HCT116 (cell line): ENCODE results near the gene RNF13. TPM values are rescaled to one million over a fixed set of nuclear protein-coding genes. Genes with fewer than 3 reads are reported as not detected.

Experiments used
- ATAC-seq: fragments of 200-7000 bp; cut with Tn5 transposase; 2 replicates; pipeline ENCODE4 v1.9.1; 2020; ENCODE audit warnings: mild to moderate bottlenecking, moderate library complexity
- BruUV-seq: library from RNA; stranded (reverse); fragments of 400-500 nt; replicated peaks from 2 replicates; lab custom pipeline; 2021; lab: Mats Ljungman, UMichigan
- CTCF ChIA-PET: fragments of 300-600 bp; sonication (Branson Sonifier 250); formaldehyde crosslinking; loops from one replicate; lab custom pipeline; 2021; ENCODE audit warnings: antibody characterized with exemption; lab: Charles Lee
- POLR2A ChIA-PET: fragments of 300-600, 350-600 bp; sonication (Branson Sonifier 250); formaldehyde crosslinking; loops from one replicate; lab custom pipeline; 2021; ENCODE audit warnings: antibody characterized with exemption; lab: Charles Lee
- RAD21 ChIA-PET, 2 experiments: fragments of 300-600 bp; sonication (Branson Sonifier 250); formaldehyde crosslinking; loops; one replicate each; lab custom pipeline; 2023; ENCODE audit warnings: low total read pairs in 2 of 2; ENCODE audit not compliant: uncharacterized antibody in 2 of 2, unreplicated experiment in 2 of 2, low non-redundant PET in 1 of 2; lab: Charles Lee
- DNase-seq: peaks from one replicate; pipeline ENCODE4 v3.0.0-alpha.2; 2010; ENCODE audit warnings: low read depth, low spot score
- H2AFZ ChIP-seq: fragments of 200-600 bp; shearing (Covaris generic), sonication (generic); 2 replicates; pipeline ENCODE4 v1.6.1; 2017; ENCODE audit warnings: low read depth, mixed run types, mixed read lengths, antibody characterized with exemption, low read length; ENCODE audit not compliant: poor library complexity, severe bottlenecking
- H3K27ac ChIP-seq: 2 replicates; pipeline ENCODE4 v1.5.1; 2012; ENCODE audit warnings: low read depth, low read length
- H3K27me3 ChIP-seq: fragments of 200-600 bp; sonication (generic); 2 replicates; pipeline ENCODE4 v1.6.1; 2016; ENCODE audit warnings: mixed run types, low read length, mixed read lengths; ENCODE audit not compliant: insufficient read depth
- H3K36me3 ChIP-seq, 2 experiments: fragments of 200-500 bp in 1 of 2; fragments of 200-600 bp in 1 of 2; sonication (Bioruptor generic) in 1 of 2; sonication (generic) in 1 of 2; 2 replicates each; pipeline versions ENCODE4 v1.5.1 to v1.6.1; 2014 to 2016; ENCODE audit warnings: low read length in 2 of 2, inconsistent platforms in 1 of 2, mixed read lengths in 1 of 2, mixed run types in 1 of 2; ENCODE audit not compliant: insufficient read depth in 2 of 2, control insufficient read depth in 1 of 2
- H3K4me1 ChIP-seq, 2 experiments: fragments of 200-600 bp in 1 of 2; sonication (generic) in 1 of 2; 2 replicates each; pipeline versions ENCODE4 v1.5.1 to v1.6.1; 2012 to 2017; ENCODE audit warnings: low read length in 2 of 2, inconsistent platforms in 1 of 2, mild to moderate bottlenecking in 1 of 2, mixed read lengths in 1 of 2, mixed run types in 1 of 2, moderate library complexity in 1 of 2; ENCODE audit not compliant: insufficient read depth in 2 of 2, control insufficient read depth in 1 of 2
- H3K4me2 ChIP-seq: fragments of 200-600 bp; sonication (generic); 2 replicates; pipeline ENCODE4 v1.6.1; 2017; ENCODE audit warnings: mixed run types, low read length, mixed read lengths
- H3K4me3 ChIP-seq, 2 experiments: fragments of 200-600 bp in 1 of 2; sonication (generic) in 1 of 2; replicated peaks in 1 of 2; 2 replicates each; pipeline ENCODE4 v1.5.1; 2011 to 2016; ENCODE audit warnings: low read length in 2 of 2, control low read depth in 1 of 2, low read depth in 1 of 2, mild to moderate bottlenecking in 1 of 2, mixed read lengths in 1 of 2, mixed run types in 1 of 2
- H3K79me2 ChIP-seq: fragments of 200-600 bp; sonication (generic); 2 replicates; pipeline ENCODE4 v1.6.1; 2017; ENCODE audit warnings: mild to moderate bottlenecking, mixed run types, low read length, moderate library complexity, mixed read lengths; ENCODE audit not compliant: insufficient read depth
- H3K9ac ChIP-seq: fragments of 200-600 bp; sonication (generic); 2 replicates; pipeline ENCODE4 v1.6.1; 2016; ENCODE audit warnings: low read length, mixed read lengths
- H3K9me2 ChIP-seq: fragments of 200-600 bp; sonication (generic), shearing (Covaris generic); 2 replicates; pipeline ENCODE4 v1.6.1; 2017; ENCODE audit warnings: mixed run types, mild to moderate bottlenecking, moderate library complexity; ENCODE audit not compliant: insufficient read depth
- H3K9me3 ChIP-seq, 2 experiments: fragments of 200-500 bp in 1 of 2; fragments of 200-600 bp in 1 of 2; sonication (Bioruptor generic) in 1 of 2; sonication (generic) in 1 of 2; 2 replicates each; pipeline ENCODE4 v1.6.1; 2014 to 2017; ENCODE audit warnings: low read length in 2 of 2, mixed read lengths in 2 of 2, inconsistent platforms in 1 of 2, low read depth in 1 of 2, mild to moderate bottlenecking in 1 of 2, mixed run types in 1 of 2, moderate library complexity in 1 of 2; ENCODE audit not compliant: control insufficient read depth in 1 of 2, insufficient read depth in 1 of 2
- H4K20me1 ChIP-seq: fragments of 200-600 bp; sonication (generic), shearing (Covaris generic); 2 replicates; pipeline ENCODE4 v1.6.1; 2017; ENCODE audit warnings: mixed run types, mild to moderate bottlenecking, moderate library complexity; ENCODE audit not compliant: insufficient read depth
- ATF3 ChIP-seq: IDR thresholded peaks from 2 replicates; pipeline ENCODE4 v1.6.1; 2012
- CBX3 ChIP-seq: IDR thresholded peaks from 2 replicates; pipeline ENCODE4 v1.6.1; 2012; ENCODE audit warnings: low read depth
- CEBPB ChIP-seq: IDR thresholded peaks from 2 replicates; pipeline ENCODE4 v1.6.1; 2012; ENCODE audit warnings: low read depth
- CTCF ChIP-seq, 3 experiments: fragments of 200-600 bp in 1 of 3; sonication (generic) in 1 of 3; IDR thresholded peaks in 2 of 3; conservative IDR thresholded peaks in 1 of 3; 2 replicates each; pipeline ENCODE4 v1.5.1; 2012 to 2017; ENCODE audit warnings: low read depth in 2 of 3, low read length in 2 of 3, antibody characterized with exemption in 1 of 3, borderline replicate concordance in 1 of 3, control low read depth in 1 of 3, mild to moderate bottlenecking in 1 of 3, mixed read lengths in 1 of 3, mixed run types in 1 of 3, moderate library complexity in 1 of 3; ENCODE audit not compliant: insufficient read depth in 1 of 3
- ELF1 ChIP-seq: IDR thresholded peaks from 2 replicates; pipeline ENCODE4 v1.6.1; 2012; ENCODE audit warnings: low read depth, borderline replicate concordance
- EZH2 ChIP-seq: fragments of 200-600 bp; sonication (generic); IDR thresholded peaks from 2 replicates; pipeline ENCODE4 v1.6.1; 2017; ENCODE audit warnings: antibody characterized with exemption, mixed run types
- FOSL1 ChIP-seq: IDR thresholded peaks from 2 replicates; pipeline ENCODE4 v1.6.1; 2012; ENCODE audit warnings: low read depth
- JUND ChIP-seq: IDR thresholded peaks from 2 replicates; pipeline ENCODE4 v1.6.1; 2012
- MAX ChIP-seq: IDR thresholded peaks from 2 replicates; pipeline ENCODE4 v1.6.1; 2012
- POLR2A ChIP-seq: IDR thresholded peaks from 2 replicates; pipeline ENCODE4 v1.7.0; 2011; ENCODE audit warnings: borderline replicate concordance; ENCODE audit not compliant: insufficient read depth, insufficient read length; ENCODE audit errors: extremely low read depth
- POLR2AphosphoS5 ChIP-seq: IDR thresholded peaks from 2 replicates; pipeline ENCODE4 v1.6.1; 2011; ENCODE audit warnings: mild to moderate bottlenecking, low read depth, low read length, moderate library complexity
- RAD21 ChIP-seq: IDR thresholded peaks from 2 replicates; pipeline ENCODE4 v1.6.1; 2012; ENCODE audit warnings: low read depth, mild to moderate bottlenecking
- SIN3A ChIP-seq: IDR thresholded peaks from 2 replicates; pipeline ENCODE4 v1.6.1; 2012; ENCODE audit warnings: low read depth
- TCF7L2 ChIP-seq: IDR thresholded peaks from 2 replicates; pipeline ENCODE4 v1.7.0; 2011; ENCODE audit warnings: borderline replicate concordance, inconsistent platforms; ENCODE audit not compliant: insufficient read depth, insufficient read length; ENCODE audit errors: extremely low read depth
- YY1 ChIP-seq: IDR thresholded peaks from 2 replicates; pipeline ENCODE4 v1.6.1; 2011; ENCODE audit warnings: low read length, low read depth, moderate library complexity, mild to moderate bottlenecking; ENCODE audit not compliant: insufficient replicate concordance; ENCODE audit errors: extremely low read depth
- ZFX ChIP-seq: fragments of 450-650 bp; IDR thresholded peaks from 2 replicates; pipeline ENCODE4 v1.6.1; 2017
- ZNF274 ChIP-seq: fragments of 200-500 bp; sonication (Bioruptor generic); IDR thresholded peaks from 2 replicates; pipeline ENCODE4 v1.6.1; 2014; ENCODE audit warnings: mild to moderate bottlenecking, low read depth, low read length, inconsistent platforms
- intact Hi-C: fragments of 100-400 bp; cut with micrococcal nuclease; formaldehyde crosslinking; loops from 2 replicates; pipeline ENCODE4 v1.10.0; 2022
- total RNA-seq: library from RNA; stranded (reverse); gene quantifications from one replicate; pipeline ENCODE4 v1.2.1, GENCODE V29; 2021; ENCODE audit not compliant: unreplicated experiment

The RNF13 gene
- total RNA-seq, 1 experiment from 2014 or later, result 39.9 TPM

- Histone ChIP-seq H3K4me2 (no peak overlapping the region), H4K20me1 (no peaks in the 10 kb centered on the region), H3K36me3 (0 out of 4 replicates have a peak, but pooled peaks cover 0 to 3% of the 10 kb centered on the region in 2 experiments), H3K9ac (no peak overlapping the region), H3K27ac (no peak overlapping the region), H3K9me2 (no peaks in the 10 kb centered on the region), H3K79me2 (peaks cover 11% of the 10 kb centered on the region), H3K4me3 (no peak overlapping the region), H2AFZ (no peak overlapping the region), H3K4me1 (no peaks in the 10 kb centered on the region), H3K27me3 (no peaks in the 10 kb centered on the region), H3K9me3 (no peaks in the 10 kb centered on the region)
- BruUV-seq, result no TSS peak
- ChIA-PET POLR2A (no interaction called here), CTCF (no interaction called here), RAD21 (no interaction called here)
- DNase-seq (no peak), ATAC-seq (no peak)
- intact Hi-C loops, result no loop called here
- TF ChIP-seq ZNF274 (no peak), EZH2 (no peak), MAX (no peak), POLR2A (no peak), RAD21 (no peak), YY1 (no peak), ZFX (no peak), ATF3 (no peak), FOSL1 (no peak)
These were observed 58.8 kb downstream of the RNF13 start for GRCh38 chr3:149871855-149872254.

- ChIA-PET RAD21 (no interaction called here), POLR2A (no interaction called here), CTCF (no interaction called here)
- ATAC-seq (no peak), DNase-seq (no peak)
- Histone ChIP-seq H3K9me3 (no peaks in the 10 kb centered on the region), H3K4me3 (no peak overlapping the region), H3K9me2 (no peaks in the 10 kb centered on the region), H3K4me1 (no peaks in the 10 kb centered on the region), H3K9ac (no peak overlapping the region), H2AFZ (no peak overlapping the region), H3K79me2 (peaks cover 10% of the 10 kb centered on the region), H3K4me2 (no peak overlapping the region), H3K36me3 (0 out of 4 replicates have a peak, but pooled peaks cover 0 to 3% of the 10 kb centered on the region in 2 experiments), H3K27me3 (no peaks in the 10 kb centered on the region), H4K20me1 (no peaks in the 10 kb centered on the region), H3K27ac (no peak overlapping the region)
- intact Hi-C loops, result no loop called here
- no peak for TF ChIP-seq POLR2AphosphoS5
- TF ChIP-seq ATF3, result no peak
- no peak for TF ChIP-seq SIN3A
- no peak for TF ChIP-seq YY1
- TF ChIP-seq FOSL1, result no peak
- no peak for TF ChIP-seq RAD21
- TF ChIP-seq EZH2, result no peak
- no peak for TF ChIP-seq CTCF (IDR thresholded peaks at IDR 0.05 in 2 of 3, conservative IDR thresholded peaks at IDR 0.05 in 1 of 3; ENCODE audit: borderline replicate concordance in 1 of 3, insufficient read depth in 1 of 3, low read depth in 2 of 3, low read length in 2 of 3)
- TF ChIP-seq CEBPB, result no peak
- no peak for TF ChIP-seq TCF7L2
- TF ChIP-seq POLR2A, result no peak
- TF ChIP-seq MAX, result no peak
- TF ChIP-seq CBX3, result no peak
- TF ChIP-seq ELF1, result no peak
- no peak for TF ChIP-seq JUND
- no TSS peak for BruUV-seq
These were observed 59.6 kb downstream of the RNF13 start for GRCh38 chr3:149872589-149872988.
